Panc1 (cell line): ENCODE measurements around the gene HSDL1. TPM values are rescaled to one million over a fixed set of nuclear protein-coding genes. Genes with fewer than 3 reads are reported as not detected.

Experiments used
- ATAC-seq: fragments of 200-7000 bp; cut with Tn5 transposase; 2 replicates; pipeline ENCODE4 v1.9.1; 2020; ENCODE audit warnings: mild to moderate bottlenecking, moderate library complexity
- BruUV-seq: library from RNA; stranded (reverse); fragments of 400-500 nt; replicated peaks from 2 replicates; lab custom pipeline; 2021; lab: Mats Ljungman, UMichigan
- CTCF ChIA-PET: fragments of 300-600 bp; sonication (Branson Sonifier 250); formaldehyde crosslinking; loops from one replicate; lab custom pipeline; 2022; ENCODE audit warnings: antibody characterized with exemption; lab: Charles Lee
- POLR2A ChIA-PET: fragments of 300-600 bp; sonication (Branson Sonifier 250); formaldehyde crosslinking; loops from one replicate; lab custom pipeline; 2022; ENCODE audit warnings: antibody characterized with exemption; lab: Charles Lee
- DNase-seq: peaks from one replicate; pipeline ENCODE4 v3.0.0-alpha.2; 2010; ENCODE audit warnings: low read depth, low spot score
- H3K27ac ChIP-seq: 2 replicates; pipeline ENCODE4 v1.5.1; 2011; ENCODE audit warnings: mild to moderate bottlenecking, low read length, inconsistent platforms
- H3K27me3 ChIP-seq: fragments of 200-500 bp; sonication (Bioruptor generic); 2 replicates; pipeline ENCODE4 v1.6.0; 2014; ENCODE audit warnings: low read length, inconsistent platforms; ENCODE audit not compliant: control insufficient read depth, insufficient read depth
- H3K36me3 ChIP-seq: fragments of 200-500 bp; sonication (Bioruptor generic); 2 replicates; pipeline ENCODE4 v1.5.1; 2014; ENCODE audit warnings: inconsistent platforms, mild to moderate bottlenecking, low read length, moderate library complexity; ENCODE audit not compliant: control insufficient read depth, insufficient read depth
- H3K4me1 ChIP-seq: 2 replicates; pipeline ENCODE4 v1.5.1; 2011; ENCODE audit warnings: inconsistent platforms, mild to moderate bottlenecking, low read length, moderate library complexity; ENCODE audit not compliant: control insufficient read depth, insufficient read depth
- H3K4me3 ChIP-seq, 2 experiments: 2 replicates each; pipeline ENCODE4 v1.5.1; 2011 to 2012; ENCODE audit warnings: low read depth in 2 of 2, low read length in 2 of 2, mild to moderate bottlenecking in 2 of 2, inconsistent platforms in 1 of 2, moderate library complexity in 1 of 2
- H3K9me3 ChIP-seq: fragments of 200-500 bp; sonication (Bioruptor generic); 2 replicates; pipeline ENCODE4 v1.5.1; 2014; ENCODE audit warnings: low read depth, mild to moderate bottlenecking, inconsistent platforms, low read length, moderate library complexity; ENCODE audit not compliant: control insufficient read depth, insufficient read depth
- POLR2AphosphoS5 ChIP-seq: IDR thresholded peaks from 2 replicates; pipeline ENCODE4 v1.6.1; 2012; ENCODE audit warnings: mild to moderate bottlenecking, low read depth, low read length, moderate library complexity
- SIN3A ChIP-seq: IDR thresholded peaks from 2 replicates; pipeline ENCODE4 v1.6.1; 2012; ENCODE audit warnings: low read depth, mild to moderate bottlenecking, low read length, moderate library complexity, borderline replicate concordance; ENCODE audit not compliant: insufficient read depth
- TCF7L2 ChIP-seq: IDR thresholded peaks from 2 replicates; pipeline ENCODE4 v1.6.1; 2011; ENCODE audit warnings: mild to moderate bottlenecking, low read depth, low read length, inconsistent platforms
- in situ Hi-C: cut with HindIII; loops from 2 replicates; pipeline ENCODE4 v1.10.0; 2016; ENCODE audit warnings: low sequenced_read_pairs, low pct_unique_long_range_greater_than_20kb
- intact Hi-C: fragments of 100-400 bp; cut with micrococcal nuclease; formaldehyde crosslinking; loops from one replicate; pipeline ENCODE4 v1.10.0; 2022; ENCODE audit not compliant: unreplicated experiment
- total RNA-seq: library from RNA; stranded (reverse); gene quantifications from one replicate; pipeline ENCODE4 v1.2.1, GENCODE V29; 2021; ENCODE audit not compliant: unreplicated experiment
- TF ChIP-seq, protein P1 (sequence below): fragments of 450-650 bp; IDR thresholded peaks from 2 replicates; pipeline ENCODE4 v1.5.1; 2017; ENCODE audit warnings: mild to moderate bottlenecking
- TF ChIP-seq, protein P2 (sequence below), 2 experiments: IDR thresholded peaks; 2 replicates each; pipeline ENCODE4 v1.6.1; 2011 to 2012; ENCODE audit warnings: low read depth in 2 of 2, control low read depth in 1 of 2, low read length in 1 of 2, mild to moderate bottlenecking in 1 of 2, moderate library complexity in 1 of 2; ENCODE audit not compliant: insufficient read depth in 1 of 2

The HSDL1 gene
- total RNA-seq, 1 experiment from 2014 or later, result 24.6 TPM

DNA sequence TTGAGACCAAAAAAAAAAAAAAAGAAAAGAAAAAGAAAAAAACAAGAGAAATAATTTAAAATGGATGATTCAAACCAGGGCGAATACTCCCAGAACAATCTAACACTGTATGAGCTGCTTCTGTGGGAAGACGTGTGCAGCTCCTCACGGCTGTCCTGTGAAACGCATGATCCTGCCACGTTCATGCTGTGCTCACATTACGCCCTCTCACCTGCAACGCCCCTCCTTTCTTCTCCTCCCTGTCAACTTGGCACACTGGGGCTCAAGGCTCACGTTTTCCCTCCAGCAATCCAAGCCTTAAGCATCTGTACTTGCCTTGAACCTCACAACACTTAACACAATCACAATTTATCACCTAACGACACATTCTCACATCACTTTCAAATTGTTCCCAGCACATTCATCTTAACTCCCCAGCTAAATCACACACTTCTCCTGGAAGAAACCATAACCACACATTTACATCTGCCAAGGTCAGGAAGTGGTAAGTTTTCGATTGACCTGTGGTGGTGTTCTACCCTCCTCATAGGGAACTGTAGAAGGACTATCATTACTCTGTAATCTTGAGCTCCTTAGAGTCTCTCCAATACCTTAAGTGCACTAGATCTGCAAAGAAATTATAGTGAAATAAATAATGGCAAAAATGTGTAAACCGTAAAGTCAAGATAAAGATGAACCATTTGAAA is 57.4 kb downstream of the HSDL1 start:
- Histone ChIP-seq H3K27ac (no peak overlapping the region), H3K36me3 (peaks cover 7% of the 10 kb centered on the region), H3K27me3 (no peaks in the 10 kb centered on the region), H3K9me3 (no peaks in the 10 kb centered on the region), H3K4me1 (no peaks in the 10 kb centered on the region), H3K4me3 (no peak overlapping the region)
- in situ Hi-C loops, result no loop called here
- CTCF ChIA-PET, result no interaction called here
- TF ChIP-seq, protein P1, sequence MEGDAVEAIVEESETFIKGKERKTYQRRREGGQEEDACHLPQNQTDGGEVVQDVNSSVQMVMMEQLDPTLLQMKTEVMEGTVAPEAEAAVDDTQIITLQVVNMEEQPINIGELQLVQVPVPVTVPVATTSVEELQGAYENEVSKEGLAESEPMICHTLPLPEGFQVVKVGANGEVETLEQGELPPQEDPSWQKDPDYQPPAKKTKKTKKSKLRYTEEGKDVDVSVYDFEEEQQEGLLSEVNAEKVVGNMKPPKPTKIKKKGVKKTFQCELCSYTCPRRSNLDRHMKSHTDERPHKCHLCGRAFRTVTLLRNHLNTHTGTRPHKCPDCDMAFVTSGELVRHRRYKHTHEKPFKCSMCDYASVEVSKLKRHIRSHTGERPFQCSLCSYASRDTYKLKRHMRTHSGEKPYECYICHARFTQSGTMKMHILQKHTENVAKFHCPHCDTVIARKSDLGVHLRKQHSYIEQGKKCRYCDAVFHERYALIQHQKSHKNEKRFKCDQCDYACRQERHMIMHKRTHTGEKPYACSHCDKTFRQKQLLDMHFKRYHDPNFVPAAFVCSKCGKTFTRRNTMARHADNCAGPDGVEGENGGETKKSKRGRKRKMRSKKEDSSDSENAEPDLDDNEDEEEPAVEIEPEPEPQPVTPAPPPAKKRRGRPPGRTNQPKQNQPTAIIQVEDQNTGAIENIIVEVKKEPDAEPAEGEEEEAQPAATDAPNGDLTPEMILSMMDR, result no peak
- TF ChIP-seq TCF7L2, result no peak
- TF ChIP-seq, protein P2, sequence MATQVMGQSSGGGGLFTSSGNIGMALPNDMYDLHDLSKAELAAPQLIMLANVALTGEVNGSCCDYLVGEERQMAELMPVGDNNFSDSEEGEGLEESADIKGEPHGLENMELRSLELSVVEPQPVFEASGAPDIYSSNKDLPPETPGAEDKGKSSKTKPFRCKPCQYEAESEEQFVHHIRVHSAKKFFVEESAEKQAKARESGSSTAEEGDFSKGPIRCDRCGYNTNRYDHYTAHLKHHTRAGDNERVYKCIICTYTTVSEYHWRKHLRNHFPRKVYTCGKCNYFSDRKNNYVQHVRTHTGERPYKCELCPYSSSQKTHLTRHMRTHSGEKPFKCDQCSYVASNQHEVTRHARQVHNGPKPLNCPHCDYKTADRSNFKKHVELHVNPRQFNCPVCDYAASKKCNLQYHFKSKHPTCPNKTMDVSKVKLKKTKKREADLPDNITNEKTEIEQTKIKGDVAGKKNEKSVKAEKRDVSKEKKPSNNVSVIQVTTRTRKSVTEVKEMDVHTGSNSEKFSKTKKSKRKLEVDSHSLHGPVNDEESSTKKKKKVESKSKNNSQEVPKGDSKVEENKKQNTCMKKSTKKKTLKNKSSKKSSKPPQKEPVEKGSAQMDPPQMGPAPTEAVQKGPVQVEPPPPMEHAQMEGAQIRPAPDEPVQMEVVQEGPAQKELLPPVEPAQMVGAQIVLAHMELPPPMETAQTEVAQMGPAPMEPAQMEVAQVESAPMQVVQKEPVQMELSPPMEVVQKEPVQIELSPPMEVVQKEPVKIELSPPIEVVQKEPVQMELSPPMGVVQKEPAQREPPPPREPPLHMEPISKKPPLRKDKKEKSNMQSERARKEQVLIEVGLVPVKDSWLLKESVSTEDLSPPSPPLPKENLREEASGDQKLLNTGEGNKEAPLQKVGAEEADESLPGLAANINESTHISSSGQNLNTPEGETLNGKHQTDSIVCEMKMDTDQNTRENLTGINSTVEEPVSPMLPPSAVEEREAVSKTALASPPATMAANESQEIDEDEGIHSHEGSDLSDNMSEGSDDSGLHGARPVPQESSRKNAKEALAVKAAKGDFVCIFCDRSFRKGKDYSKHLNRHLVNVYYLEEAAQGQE (IDR thresholded peaks at IDR 0.05; ENCODE audit: insufficient read depth in 1 of 2, low read depth in 2 of 2, low read length in 1 of 2), result no peak
- TF ChIP-seq POLR2AphosphoS5, result no peak
- no peak for TF ChIP-seq SIN3A
- POLR2A ChIA-PET, result no interaction called here
- no peak for DNase-seq
- no TSS peak for BruUV-seq
- no peak for ATAC-seq
- intact Hi-C loops, result no loop called here

DNA sequence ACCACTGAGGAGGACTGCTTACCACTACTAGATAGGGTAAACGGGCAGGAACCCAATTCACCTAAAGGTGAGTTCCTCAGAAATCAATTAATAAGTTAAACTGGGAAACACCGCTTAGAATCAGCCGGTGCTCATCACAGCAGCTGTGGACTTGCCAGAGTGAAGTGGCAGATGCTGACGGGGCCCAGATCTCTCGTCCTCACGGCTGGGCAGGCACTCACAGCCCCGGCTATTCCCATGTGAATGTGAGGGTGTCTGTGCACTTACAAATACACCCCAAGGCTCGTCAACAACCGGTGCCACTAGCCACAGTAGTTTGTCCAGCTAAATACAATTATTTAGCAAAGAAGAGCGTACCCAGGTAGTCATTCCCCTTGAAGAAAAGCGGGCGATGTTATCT is 58.0 kb downstream of the HSDL1 start:
- no peak for DNase-seq
- TF ChIP-seq, protein P1, result no peak
- TF ChIP-seq, protein P2 (IDR thresholded peaks at IDR 0.05; ENCODE audit: insufficient read depth in 1 of 2, low read depth in 2 of 2, low read length in 1 of 2), result no peak
- TF ChIP-seq SIN3A (no peak), POLR2AphosphoS5 (no peak), TCF7L2 (no peak)
- in situ Hi-C loops, result no loop called here
- ChIA-PET POLR2A (no interaction called here), CTCF (interaction anchor here (0.9 kb wide), 1 partner anchor 100 kb away, joined by 3 read pairs; the partner anchor contains the start of gene TAF1C)
- intact Hi-C loops, result no loop called here
- no peaks in the 10 kb centered on the region for H3K27me3 ChIP-seq
- H3K27ac ChIP-seq, result no peak overlapping the region
- no peaks in the 10 kb centered on the region for H3K9me3 ChIP-seq
- no peak for ATAC-seq
- peaks cover 7% of the 10 kb centered on the region for H3K36me3 ChIP-seq
- no peak overlapping the region for H3K4me3 ChIP-seq
- no peaks in the 10 kb centered on the region for H3K4me1 ChIP-seq
- no TSS peak for BruUV-seq
